Myocyte (in vitro differentiated cells): Measurements from ENCODE around the gene NBPF3. TPM values are rescaled to one million over a fixed set of nuclear protein-coding genes. Genes with fewer than 3 reads are reported as not detected.
A peak's percentile ranks its signal among the peaks of the same experiment; 100 is the strongest.
"Not testable (repeated sequence)": the region's sequence is repeated elsewhere in the genome, so short reads cannot be mapped to it uniquely, and the experiment has no call there.

ENCODE experiments used
- DNase-seq: peaks from one replicate; pipeline ENCODE4 v3.0.0-alpha.2; 2012; ENCODE audit warnings: low read depth
- total RNA-seq: library from RNA; depleted of rRNA; stranded (reverse); fragments of >200 nt; gene quantifications from 2 replicates; pipeline ENCODE4 v1.2.3, GENCODE V29; 2014

NBPF3 gene
- total RNA-seq, 1 donor from 2014 or later, result 3.5 TPM

GRCh38 chr1:21518774-21519455 is 79.0 kb downstream of the NBPF3 start:
- no peak for DNase-seq

- DNase-seq, result not testable (repeated sequence)
These were observed 79.6 kb downstream of the NBPF3 start for GRCh38 chr1:21519486-21520070.

- DNase-seq, result peak; percentile 62
These were observed 81.2 kb downstream of the NBPF3 start for GRCh38 chr1:21520899-21521716.

DNA sequence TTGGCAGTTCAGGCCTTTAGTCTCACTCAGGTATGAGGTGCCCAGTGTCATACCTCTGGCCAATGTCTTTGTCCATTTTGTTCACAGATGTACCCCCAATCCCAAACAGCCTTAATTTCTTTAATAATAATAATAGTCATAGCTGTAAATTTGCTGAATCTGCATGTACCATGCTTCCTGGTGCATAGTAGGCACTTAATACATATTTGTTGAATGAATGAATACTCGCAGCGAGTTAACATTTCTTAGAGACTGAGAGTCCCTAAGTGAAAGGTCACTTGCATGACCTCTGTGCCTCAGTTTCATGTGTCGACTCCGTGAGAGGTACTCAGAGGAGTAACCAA is 81.8 kb downstream of the NBPF3 start:
- no peak for DNase-seq

- no peak for DNase-seq
These were observed 82.6 kb downstream of the NBPF3 start for GRCh38 chr1:21522525-21523038.

GRCh38 chr1:21523297-21523813 is 83.4 kb downstream of the NBPF3 start:
- no peak for DNase-seq

DNA sequence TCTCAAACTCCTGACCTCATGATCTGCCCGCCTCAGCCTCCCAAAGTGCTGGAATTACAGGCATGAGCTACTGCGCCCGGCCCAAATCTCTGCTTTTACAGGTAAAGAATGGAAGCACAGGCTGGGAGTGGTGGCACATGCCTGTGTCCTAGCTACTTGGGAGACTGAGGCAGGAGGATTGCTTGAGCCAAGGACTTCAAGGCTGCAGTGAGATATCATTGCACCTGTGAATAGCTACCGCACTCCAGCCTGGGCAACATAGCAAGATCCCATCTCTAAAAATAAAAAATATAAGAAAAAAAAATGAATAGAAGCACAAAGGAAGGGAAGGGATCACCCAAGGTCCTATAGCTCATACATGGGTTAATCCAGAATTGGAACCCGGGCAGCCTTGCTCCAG is 84.3 kb downstream of the NBPF3 start:
- no peak for DNase-seq

GRCh38 chr1:21524686-21525339 is 84.9 kb downstream of the NBPF3 start:
- DNase-seq, result no peak

DNA sequence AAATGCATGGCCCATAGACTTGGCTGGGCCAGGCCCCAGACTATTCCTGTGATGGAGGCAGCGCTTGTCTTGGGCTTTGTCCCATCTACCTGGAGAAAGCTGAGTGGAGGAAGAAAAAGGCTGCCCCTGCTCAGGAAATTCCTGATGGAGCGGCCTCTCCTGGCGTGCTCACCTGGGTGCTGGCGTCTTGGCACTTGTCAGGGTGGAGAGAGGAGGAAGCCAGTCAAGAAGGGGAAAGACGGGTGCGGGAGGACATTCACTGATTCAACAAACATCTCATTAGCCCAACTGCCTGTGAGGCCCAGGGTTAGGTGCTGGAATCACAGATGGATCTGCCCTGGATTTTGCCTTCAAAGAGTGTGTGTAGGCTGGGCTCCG is 85.4 kb downstream of the NBPF3 start:
- DNase-seq, result no peak

DNA sequence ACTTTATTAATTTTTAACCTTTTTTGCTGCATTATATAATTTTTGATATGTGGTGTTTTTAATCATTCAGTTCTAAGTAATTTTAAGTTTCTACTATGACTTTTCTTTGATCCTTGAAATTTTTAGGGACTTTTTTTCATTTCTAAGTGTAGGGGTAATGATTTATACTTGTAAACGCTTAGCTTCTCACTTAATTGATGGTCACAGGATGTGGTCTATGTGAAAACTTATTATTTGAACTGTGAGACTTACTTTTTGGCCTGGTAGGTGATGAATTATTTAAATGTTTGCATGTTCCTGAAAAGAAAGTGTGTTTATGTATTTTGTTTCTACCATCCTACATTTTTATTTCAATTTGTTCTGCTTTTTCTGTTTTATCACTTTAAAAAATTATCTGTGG is 86.5 kb downstream of the NBPF3 start:
- DNase-seq, result no peak

DNA sequence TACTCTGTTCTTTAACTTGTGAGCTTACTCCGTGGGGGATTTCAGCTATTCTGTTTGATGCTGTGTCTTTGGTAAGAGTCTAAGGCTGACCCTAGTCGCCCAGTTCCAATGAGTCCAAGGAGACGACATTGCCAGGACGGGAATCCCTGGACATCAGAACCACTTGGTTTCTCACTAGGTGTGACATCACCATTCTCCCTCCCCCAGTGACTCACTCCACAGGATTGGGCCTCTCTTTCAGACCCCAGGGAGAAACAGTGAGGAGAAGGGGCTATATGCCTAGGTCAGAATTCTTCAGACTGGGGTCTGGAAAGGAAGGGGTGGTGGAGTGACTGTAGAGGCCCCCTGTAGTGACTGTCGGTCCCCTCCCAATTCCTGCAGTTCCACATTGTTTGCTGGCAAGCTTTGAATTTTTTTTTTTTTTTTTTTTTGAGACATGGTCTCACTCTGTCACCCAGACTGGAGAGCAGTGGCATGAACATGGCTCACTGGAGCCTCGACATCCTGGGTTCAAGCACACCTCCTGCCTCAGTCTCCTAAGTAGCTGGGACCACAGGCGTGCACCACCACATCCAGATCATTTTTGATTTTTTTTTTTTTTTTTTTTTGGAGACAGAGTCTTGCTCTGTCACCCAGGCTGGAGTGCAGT is 90.6 kb downstream of the NBPF3 start:
- no peak for DNase-seq

GRCh38 chr1:21531241-21531640 is 91.3 kb downstream of the NBPF3 start:
- DNase-seq, result no peak

- no peak for DNase-seq
These were observed 92.6 kb downstream of the NBPF3 start for GRCh38 chr1:21532496-21532895.

GRCh38 chr1:21532992-21533534 is 93.1 kb downstream of the NBPF3 start:
- no peak for DNase-seq

GRCh38 chr1:21534146-21534545 is 94.2 kb downstream of the NBPF3 start:
- no peak for DNase-seq

Other genes with a start within 250 kb of the NBPF3 start
- gene ECE1, start 149.7 kb upstream of the NBPF3 start, total RNA-seq, result 15.9 and 17.0 TPM in 2 replicates
- 14.9 and 15.1 TPM in 2 replicates for gene ALPL, start 69.3 kb downstream of the NBPF3 start, total RNA-seq
- gene RAP1GAP, start 229.2 kb downstream of the NBPF3 start, total RNA-seq, result 0.21 TPM in 1 of 2 replicates, not detected in the other